Ishikawa (cell line): ENCODE results near the gene LRRC74A.
A peak's percentile ranks its signal among the peaks of the same experiment; 100 is the strongest.

ENCODE experiments used
- CEBPB ChIP-seq: IDR thresholded peaks from 2 replicates; pipeline ENCODE4 v1.6.1; 2012
- CREB1 ChIP-seq: IDR thresholded peaks from 2 replicates; pipeline ENCODE4 v1.6.1; 2012; ENCODE audit warnings: low read depth
- EGR1 ChIP-seq: IDR thresholded peaks from 2 replicates; pipeline ENCODE4 v1.6.1; 2012
- EP300 ChIP-seq: IDR thresholded peaks from 2 replicates; pipeline ENCODE4 v1.6.1; 2012; ENCODE audit warnings: borderline replicate concordance
- FOXM1 ChIP-seq: IDR thresholded peaks from 2 replicates; pipeline ENCODE4 v1.6.1; 2012; ENCODE audit warnings: low read depth, borderline replicate concordance
- NFIC ChIP-seq: IDR thresholded peaks from 2 replicates; pipeline ENCODE4 v1.6.1; 2012
- RAD21 ChIP-seq: IDR thresholded peaks from 2 replicates; pipeline ENCODE4 v1.6.1; 2012; ENCODE audit warnings: low read depth
- TAF1 ChIP-seq: IDR thresholded peaks from 2 replicates; pipeline ENCODE4 v1.6.1; 2012; ENCODE audit warnings: low read depth, mild to moderate bottlenecking
- TCF12 ChIP-seq: IDR thresholded peaks from 2 replicates; pipeline ENCODE4 v1.6.1; 2012; ENCODE audit warnings: low read depth
- TEAD4 ChIP-seq: IDR thresholded peaks from 2 replicates; pipeline ENCODE4 v1.6.1; 2012
- YY1 ChIP-seq: IDR thresholded peaks from 2 replicates; pipeline ENCODE4 v1.6.1; 2012; ENCODE audit warnings: low read depth
- ZBTB7A ChIP-seq: IDR thresholded peaks from 2 replicates; pipeline ENCODE4 v1.6.1; 2012; ENCODE audit warnings: low read depth
- TF ChIP-seq, protein P1 (sequence below): IDR thresholded peaks from 2 replicates; pipeline ENCODE4 v1.6.1; 2012
- TF ChIP-seq, protein P2 (sequence below): IDR thresholded peaks from 2 replicates; pipeline ENCODE4 v1.6.1; 2012; ENCODE audit warnings: low read depth, mild to moderate bottlenecking
- TF ChIP-seq, protein P3 (sequence below): IDR thresholded peaks from 2 replicates; pipeline ENCODE4 v1.6.1; 2012

Gene LRRC74A

DNA sequence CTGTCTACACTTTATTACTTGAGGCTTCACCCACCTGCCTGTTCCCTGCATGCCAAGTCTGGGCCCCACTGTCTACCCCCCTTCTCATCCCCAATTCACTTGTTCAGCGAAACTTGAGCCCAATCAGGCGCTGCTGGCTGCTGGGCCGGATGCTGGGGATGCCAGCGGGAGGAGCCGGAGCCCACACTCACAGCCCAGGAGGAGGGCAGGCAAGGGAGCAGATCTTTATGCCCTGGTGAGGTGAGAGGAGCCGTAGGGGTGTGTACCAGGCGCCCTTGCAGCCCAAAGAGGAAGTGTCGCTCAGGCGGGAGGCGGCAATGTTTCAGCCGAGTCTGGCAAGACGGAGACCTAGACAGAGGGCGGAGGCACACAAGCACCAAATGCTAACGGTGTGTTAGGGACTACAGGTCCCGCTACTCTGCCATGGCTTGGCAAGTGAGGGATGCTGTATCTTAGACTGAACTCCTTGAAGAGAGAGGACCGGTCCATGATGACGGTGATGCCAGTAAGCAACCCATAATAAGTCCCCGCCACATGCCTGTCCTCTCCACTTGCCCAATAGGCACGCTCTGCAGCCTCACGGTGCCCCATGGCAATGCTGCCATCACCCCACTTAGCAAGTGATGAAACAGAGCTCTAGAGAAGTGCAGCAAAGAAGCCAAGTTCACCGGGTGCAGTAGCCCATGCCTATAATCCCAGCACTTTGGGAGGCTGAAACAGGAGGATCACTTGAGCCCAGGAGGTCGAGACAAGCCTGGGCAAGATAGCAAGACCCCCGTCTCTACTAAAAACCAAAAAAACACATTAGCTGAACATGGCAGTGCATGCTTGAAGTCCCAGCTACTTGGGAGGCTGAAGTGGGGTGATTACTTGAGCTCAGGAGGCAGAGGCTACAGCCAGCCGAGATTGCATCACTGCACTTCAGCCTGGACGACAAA, 41.6 kb downstream of the LRRC74A start:
- no peak for TF ChIP-seq ZBTB7A
- TF ChIP-seq NFIC, result no peak
- no peak for TF ChIP-seq TAF1
- no peak for TF ChIP-seq RAD21
- no peak for TF ChIP-seq YY1
- TF ChIP-seq CREB1, result no peak
- no peak for TF ChIP-seq CEBPB
- TF ChIP-seq FOXM1, result no peak
- no peak for TF ChIP-seq TCF12
- TF ChIP-seq TEAD4, result no peak
- TF ChIP-seq, protein P1, sequence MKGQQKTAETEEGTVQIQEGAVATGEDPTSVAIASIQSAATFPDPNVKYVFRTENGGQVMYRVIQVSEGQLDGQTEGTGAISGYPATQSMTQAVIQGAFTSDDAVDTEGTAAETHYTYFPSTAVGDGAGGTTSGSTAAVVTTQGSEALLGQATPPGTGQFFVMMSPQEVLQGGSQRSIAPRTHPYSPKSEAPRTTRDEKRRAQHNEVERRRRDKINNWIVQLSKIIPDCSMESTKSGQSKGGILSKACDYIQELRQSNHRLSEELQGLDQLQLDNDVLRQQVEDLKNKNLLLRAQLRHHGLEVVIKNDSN, result no peak
- TF ChIP-seq EGR1, result no peak

DNA sequence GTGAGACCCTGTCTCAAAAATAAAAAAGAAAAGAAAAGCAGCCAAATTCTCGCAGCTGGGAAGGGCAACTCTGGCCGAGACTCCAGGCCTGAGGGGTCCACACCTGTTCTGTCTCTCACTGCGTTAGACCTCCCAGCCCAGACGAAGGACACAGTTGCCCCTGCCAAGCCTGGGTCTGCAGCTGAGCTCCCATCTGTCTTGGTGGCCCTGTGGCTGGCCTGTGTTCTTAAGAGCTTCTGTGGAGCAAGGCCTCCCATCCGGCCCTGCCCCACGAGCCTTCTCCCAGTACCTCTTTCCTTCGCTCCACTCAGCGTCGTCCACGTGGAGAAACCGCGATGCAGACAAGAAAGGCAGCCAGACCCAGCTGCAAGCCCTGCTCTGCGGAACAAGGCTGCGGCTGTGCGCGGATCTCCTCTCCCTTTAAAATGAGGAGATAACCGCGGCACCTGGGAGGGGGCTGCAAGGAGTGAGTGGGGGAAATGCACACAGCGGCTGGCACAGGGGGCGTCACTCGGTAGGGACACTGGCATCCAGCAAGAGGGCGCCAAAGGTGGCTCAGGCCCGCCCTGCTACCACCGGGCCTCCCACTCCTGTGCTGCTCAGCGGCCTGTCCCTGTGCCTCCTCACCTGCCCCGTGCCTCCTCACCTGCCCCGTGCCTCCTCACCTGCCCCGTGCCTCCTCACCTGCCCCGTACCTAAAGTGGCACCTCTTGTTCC, 42.4 kb downstream of the LRRC74A start:
- TF ChIP-seq TEAD4 (no peak), CREB1 (no peak), TCF12 (no peak), NFIC (no peak), YY1 (no peak), EGR1 (no peak), TAF1 (no peak), ZBTB7A (no peak)
- TF ChIP-seq, protein P1, result no peak

DNA sequence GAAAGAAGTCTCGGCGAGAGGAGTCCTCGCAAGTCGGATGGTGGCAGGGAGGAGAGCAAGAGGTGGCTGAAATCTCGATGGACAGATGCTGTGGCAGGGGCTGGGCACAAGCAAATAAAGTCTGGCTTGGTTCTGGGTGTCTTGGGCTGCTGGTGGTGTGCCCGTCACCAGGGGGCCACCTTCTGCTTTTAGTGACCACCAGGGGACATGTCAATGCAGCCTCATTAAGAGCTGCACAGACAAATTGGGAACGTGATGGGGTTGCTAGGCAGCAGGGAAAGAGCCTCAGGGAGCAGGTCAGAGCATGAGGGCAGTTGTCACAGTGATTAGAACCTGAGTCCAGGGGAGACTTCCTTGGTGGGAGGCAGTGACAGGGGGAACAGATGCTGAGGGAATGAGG, 44.0 kb downstream of the LRRC74A start:
- TF ChIP-seq, protein P2, sequence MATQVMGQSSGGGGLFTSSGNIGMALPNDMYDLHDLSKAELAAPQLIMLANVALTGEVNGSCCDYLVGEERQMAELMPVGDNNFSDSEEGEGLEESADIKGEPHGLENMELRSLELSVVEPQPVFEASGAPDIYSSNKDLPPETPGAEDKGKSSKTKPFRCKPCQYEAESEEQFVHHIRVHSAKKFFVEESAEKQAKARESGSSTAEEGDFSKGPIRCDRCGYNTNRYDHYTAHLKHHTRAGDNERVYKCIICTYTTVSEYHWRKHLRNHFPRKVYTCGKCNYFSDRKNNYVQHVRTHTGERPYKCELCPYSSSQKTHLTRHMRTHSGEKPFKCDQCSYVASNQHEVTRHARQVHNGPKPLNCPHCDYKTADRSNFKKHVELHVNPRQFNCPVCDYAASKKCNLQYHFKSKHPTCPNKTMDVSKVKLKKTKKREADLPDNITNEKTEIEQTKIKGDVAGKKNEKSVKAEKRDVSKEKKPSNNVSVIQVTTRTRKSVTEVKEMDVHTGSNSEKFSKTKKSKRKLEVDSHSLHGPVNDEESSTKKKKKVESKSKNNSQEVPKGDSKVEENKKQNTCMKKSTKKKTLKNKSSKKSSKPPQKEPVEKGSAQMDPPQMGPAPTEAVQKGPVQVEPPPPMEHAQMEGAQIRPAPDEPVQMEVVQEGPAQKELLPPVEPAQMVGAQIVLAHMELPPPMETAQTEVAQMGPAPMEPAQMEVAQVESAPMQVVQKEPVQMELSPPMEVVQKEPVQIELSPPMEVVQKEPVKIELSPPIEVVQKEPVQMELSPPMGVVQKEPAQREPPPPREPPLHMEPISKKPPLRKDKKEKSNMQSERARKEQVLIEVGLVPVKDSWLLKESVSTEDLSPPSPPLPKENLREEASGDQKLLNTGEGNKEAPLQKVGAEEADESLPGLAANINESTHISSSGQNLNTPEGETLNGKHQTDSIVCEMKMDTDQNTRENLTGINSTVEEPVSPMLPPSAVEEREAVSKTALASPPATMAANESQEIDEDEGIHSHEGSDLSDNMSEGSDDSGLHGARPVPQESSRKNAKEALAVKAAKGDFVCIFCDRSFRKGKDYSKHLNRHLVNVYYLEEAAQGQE, result no peak
- peak; percentile 18; the same call in 1 of the 2 replicates for TF ChIP-seq RAD21

DNA sequence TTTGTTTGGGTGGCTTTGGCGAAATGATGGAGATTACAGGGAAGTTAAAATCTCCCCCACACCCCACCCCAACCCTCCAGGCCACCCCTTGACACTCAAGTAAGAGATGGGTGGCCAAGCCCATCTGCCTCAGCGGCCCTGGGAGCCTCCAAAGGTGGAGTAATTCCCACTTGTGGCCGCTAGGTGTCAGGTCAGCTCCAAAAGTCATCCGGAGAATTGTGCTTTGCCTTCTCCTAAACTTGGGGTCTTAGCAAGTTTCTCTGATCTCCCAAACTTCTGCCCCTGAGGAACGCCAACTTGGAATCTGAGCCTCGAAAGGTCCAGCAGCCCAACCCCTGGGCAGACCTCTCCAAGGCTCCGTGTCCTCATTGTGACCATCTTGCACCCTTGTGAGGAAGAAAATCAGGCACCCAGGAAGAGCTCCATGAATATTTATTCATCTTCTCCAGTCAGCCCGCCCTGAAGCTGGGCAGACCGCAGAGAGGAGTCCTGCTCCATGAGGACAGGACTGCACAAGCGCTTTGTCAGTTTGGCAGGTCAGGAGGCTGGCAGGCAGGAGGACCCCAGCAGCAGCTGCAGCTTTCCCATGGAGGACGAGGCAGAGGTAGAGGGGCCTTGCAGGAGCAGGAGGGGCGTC, 46.7 kb downstream of the LRRC74A start:
- TF ChIP-seq, protein P2, result no peak
- TF ChIP-seq FOXM1 (no peak), EGR1 (no peak), RAD21 (peak; percentile 91), TCF12 (no peak), CREB1 (no peak)
- TF ChIP-seq, protein P1, result no peak

DNA sequence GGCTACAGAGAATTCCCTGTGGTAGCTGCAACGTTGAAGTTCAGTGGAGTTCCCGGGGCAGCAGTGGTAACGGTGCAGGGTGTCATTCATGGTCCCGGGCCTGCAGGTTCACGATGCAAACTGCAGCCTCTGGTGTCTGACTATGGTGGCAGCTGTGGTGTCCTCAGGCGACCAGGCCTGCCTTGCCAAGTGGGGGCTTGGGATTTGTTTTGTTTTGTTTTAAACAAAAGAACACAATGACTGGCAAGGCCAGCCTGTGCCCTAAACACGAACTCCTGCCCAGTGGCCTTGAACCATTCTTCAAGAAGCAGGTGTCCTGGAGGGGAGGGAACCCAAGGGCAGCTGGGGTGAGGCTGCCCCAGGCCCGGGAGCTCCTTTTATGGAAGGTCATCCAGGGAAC, 48.5 kb downstream of the LRRC74A start:
- TF ChIP-seq EP300 (no peak), CREB1 (no peak), TAF1 (no peak), FOXM1 (no peak), YY1 (no peak)

DNA sequence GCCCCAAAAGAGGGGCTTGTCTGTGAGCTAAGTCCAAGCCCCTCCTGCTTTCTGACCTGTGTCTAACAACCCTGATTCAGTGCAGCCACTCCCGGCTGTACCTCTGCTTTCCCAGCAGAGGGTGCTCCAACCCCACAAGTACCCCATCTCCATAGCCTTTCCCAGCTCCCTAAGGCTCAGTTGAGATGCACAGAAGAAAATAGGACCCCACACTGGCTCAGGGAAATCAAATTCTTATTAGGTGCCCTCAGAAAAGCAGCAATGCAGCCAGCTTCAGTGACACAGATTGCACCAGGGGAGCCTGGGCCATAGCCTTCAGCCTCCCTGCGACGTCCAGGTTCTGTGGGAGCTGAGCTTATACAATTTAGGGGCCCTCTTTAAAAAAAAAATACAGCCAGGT, 49.9 kb downstream of the LRRC74A start:
- no peak for TF ChIP-seq EGR1
- TF ChIP-seq TAF1, result no peak
- TF ChIP-seq TCF12, result 0 out of 2 replicates have a peak, but pooled peaks have one; percentile 20
- peak; percentile 100 for TF ChIP-seq RAD21
- TF ChIP-seq, protein P2, result no peak
- TF ChIP-seq NFIC, result no peak
- TF ChIP-seq TEAD4, result no peak
- TF ChIP-seq, protein P3, sequence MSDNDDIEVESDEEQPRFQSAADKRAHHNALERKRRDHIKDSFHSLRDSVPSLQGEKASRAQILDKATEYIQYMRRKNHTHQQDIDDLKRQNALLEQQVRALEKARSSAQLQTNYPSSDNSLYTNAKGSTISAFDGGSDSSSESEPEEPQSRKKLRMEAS, result no peak
- TF ChIP-seq CEBPB, result no peak
